ENCODE results near the gene TBC1D22A.
"Not testable (repeated sequence)": the region's sequence is repeated elsewhere in the genome, so short reads cannot be mapped to it uniquely, and the experiment has no call there.

TBC1D22A gene

GRCh38 chr22:46815559-46815895, 53.1 kb downstream of the TBC1D22A start:
- TF ChIP-seq CTCF (IDR thresholded peaks at IDR 0.05; ENCODE audit: control insufficient read depth, extremely low read depth, insufficient read depth), result no peak
- no peak overlapping the region for H3K4me3 ChIP-seq (ENCODE audit: low read depth, low read length)
- no peak for DNase-seq (ENCODE audit: low read depth)

GRCh38 chr22:46815896-46816731, 53.7 kb downstream of the TBC1D22A start:
- TF ChIP-seq CTCF (IDR thresholded peaks at IDR 0.05; ENCODE audit: control insufficient read depth, extremely low read depth, insufficient read depth), result no peak
- no peak for DNase-seq (ENCODE audit: low read depth)
- no peak overlapping the region for H3K4me3 ChIP-seq (ENCODE audit: low read depth, low read length)

GRCh38 chr22:46817390-46817789, 54.9 kb downstream of the TBC1D22A start:
- H3K4me3 ChIP-seq (ENCODE audit: low read depth, low read length); DNase-seq (ENCODE audit: low read depth): not testable (repeated sequence)

GRCh38 chr22:46823248-46823647, 60.8 kb downstream of the TBC1D22A start:
- no peak overlapping the region for H3K4me3 ChIP-seq (ENCODE audit: low read depth, low read length)
- no peak for TF ChIP-seq CTCF (IDR thresholded peaks at IDR 0.05; ENCODE audit: control insufficient read depth, extremely low read depth, insufficient read depth)
- no peak for DNase-seq (ENCODE audit: low read depth)

GRCh38 chr22:46823654-46824053, 61.2 kb downstream of the TBC1D22A start:
- TF ChIP-seq CTCF (IDR thresholded peaks at IDR 0.05; ENCODE audit: control insufficient read depth, extremely low read depth, insufficient read depth), result no peak
- no peak for DNase-seq (ENCODE audit: low read depth)
- H3K4me3 ChIP-seq (ENCODE audit: low read depth, low read length), result no peak overlapping the region

- no peak for DNase-seq (ENCODE audit: low read depth)
- no peak overlapping the region for H3K4me3 ChIP-seq (ENCODE audit: low read depth, low read length)
- no peak for TF ChIP-seq CTCF (IDR thresholded peaks at IDR 0.05; ENCODE audit: control insufficient read depth, extremely low read depth, insufficient read depth)
Observed at GRCh38 chr22:46824344-46824909, 62.0 kb downstream of the TBC1D22A start.

GRCh38 chr22:46824980-46825544, 62.6 kb downstream of the TBC1D22A start:
- no peak for TF ChIP-seq CTCF (IDR thresholded peaks at IDR 0.05; ENCODE audit: control insufficient read depth, extremely low read depth, insufficient read depth)
- no peak for DNase-seq (ENCODE audit: low read depth)
- H3K4me3 ChIP-seq (ENCODE audit: low read depth, low read length), result no peak overlapping the region
